Mesodermal cell (in vitro differentiated cells): Measurements from ENCODE around the gene BMERB1.
"Not testable (repeated sequence)": the region's sequence is repeated elsewhere in the genome, so short reads cannot be mapped to it uniquely, and the experiment has no call there.

Experiments used
- H3K27ac ChIP-seq: 2 replicates; pipeline ENCODE4 v1.7.0; 2013; ENCODE audit warnings: mild to moderate bottlenecking, low read depth, low read length, moderate library complexity; ENCODE audit not compliant: severe bottlenecking
- H3K36me3 ChIP-seq: 2 replicates; pipeline ENCODE4 v1.7.1; 2013; ENCODE audit warnings: mild to moderate bottlenecking, low read length, moderate library complexity; ENCODE audit not compliant: control insufficient read depth, insufficient read depth
- H3K4me1 ChIP-seq: one replicate; pipeline ENCODE4 v1.7.1; 2013; ENCODE audit warnings: mild to moderate bottlenecking, low read length; ENCODE audit not compliant: insufficient read depth, control insufficient read depth, poor library complexity, severe bottlenecking
- H3K4me3 ChIP-seq: 2 replicates; pipeline ENCODE4 v1.7.0; 2013; ENCODE audit warnings: low read length, control low read depth, mild to moderate bottlenecking; ENCODE audit not compliant: insufficient read depth, poor library complexity, severe bottlenecking; ENCODE audit errors: extremely low read depth
- H3K9me3 ChIP-seq: 2 replicates; pipeline ENCODE4 v1.7.1; 2013; ENCODE audit warnings: mild to moderate bottlenecking, low read length, moderate library complexity; ENCODE audit not compliant: control insufficient read depth
- WGBS, 2 experiments: methylation state at CpG; one replicate each; pipeline ENCODE4 v1.1.5; 2013; ENCODE audit warnings: missing lambda C conversion rate in 2 of 2; ENCODE audit not compliant: insufficient coverage in 2 of 2; 5-methylcytosine and 5-hydroxymethylcytosine counted together

The BMERB1 gene

DNA sequence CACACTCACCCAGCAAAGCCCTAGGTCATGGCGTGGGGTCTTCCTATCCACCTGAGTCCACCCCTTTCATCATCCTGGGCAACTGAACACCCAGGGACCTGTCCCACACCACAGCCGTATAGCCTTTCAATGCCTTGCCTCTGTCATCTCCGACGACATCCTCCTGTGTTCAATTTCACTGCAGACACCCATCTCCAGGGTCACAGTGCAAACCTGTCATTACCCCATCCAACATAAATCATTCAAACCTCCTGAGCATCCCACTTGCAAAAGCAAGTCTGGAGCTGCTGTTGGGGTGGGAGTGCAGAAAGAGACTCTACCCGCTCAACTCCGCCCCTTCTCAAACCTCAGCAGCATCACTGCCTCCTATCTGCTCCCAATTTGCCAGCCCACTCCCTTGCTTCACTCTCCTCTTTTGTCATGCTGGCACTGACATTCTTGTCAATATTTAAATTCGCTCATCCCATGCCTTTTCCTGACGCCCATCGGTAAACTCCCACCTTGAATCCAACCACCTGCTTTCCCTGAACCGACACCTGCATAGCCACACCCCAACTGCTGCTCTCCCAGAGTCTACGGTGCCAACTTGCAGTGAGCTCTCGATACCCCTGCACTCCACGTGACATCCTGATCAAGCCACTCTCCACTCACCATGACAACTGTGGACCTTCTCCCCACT lies 171.6 kb downstream of the BMERB1 start:
- 90 to 96% methylated on average over 8 to 13 of the region's 13 CpGs for WGBS, 2 experiments
- H3K4me1 ChIP-seq, result peaks cover 17% of the 10 kb centered on the region
- H3K9me3 ChIP-seq, result no peaks in the 10 kb centered on the region
- H3K27ac ChIP-seq, result no peak overlapping the region
- H3K36me3 ChIP-seq, result peaks cover 96% of the 10 kb centered on the region
- H3K4me3 ChIP-seq, result no peak overlapping the region

DNA sequence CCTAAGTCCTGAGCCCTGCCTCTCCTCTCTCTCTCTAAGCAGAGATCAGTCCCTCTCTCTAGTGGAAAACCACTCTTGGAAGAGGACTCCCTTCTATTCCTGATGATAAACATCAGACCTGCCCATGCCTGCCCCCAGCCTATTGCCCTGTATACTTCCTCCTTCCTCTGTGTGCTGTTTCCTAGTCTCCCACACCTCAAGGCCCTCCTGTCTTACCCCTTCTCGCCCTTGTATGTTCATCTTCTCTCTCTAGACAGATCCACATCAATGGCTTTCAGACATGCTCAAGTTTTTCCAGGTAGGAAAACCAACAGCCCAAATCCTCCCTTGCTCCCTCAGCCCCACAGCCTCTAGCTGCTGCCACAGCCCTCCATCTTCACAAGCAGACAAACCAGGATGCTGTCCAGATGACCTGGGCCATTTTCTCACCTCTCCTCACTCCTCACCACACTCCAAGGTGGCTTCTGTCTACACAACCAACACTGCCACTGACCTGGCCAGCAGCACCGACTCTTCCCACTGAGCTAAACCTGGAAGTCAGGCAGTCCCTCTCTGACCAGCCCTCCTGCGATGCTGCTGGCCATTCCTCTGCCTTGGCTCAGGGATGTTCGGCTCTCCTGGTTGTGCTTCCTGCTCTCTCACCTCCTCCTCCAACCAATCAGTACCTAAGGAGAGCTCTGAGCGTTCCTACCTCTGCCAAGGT lies 172.3 kb downstream of the BMERB1 start:
- no peak overlapping the region for H3K4me3 ChIP-seq
- H3K27ac ChIP-seq, result no peak overlapping the region
- WGBS, 2 experiments, result 96 to 100% methylated on average over 4 to 5 of the region's 5 CpGs
- peaks cover 19% of the 10 kb centered on the region for H3K4me1 ChIP-seq
- H3K9me3 ChIP-seq, result no peaks in the 10 kb centered on the region
- peaks cover 95% of the 10 kb centered on the region for H3K36me3 ChIP-seq

- peaks cover 25% of the 10 kb centered on the region for H3K4me1 ChIP-seq
- peaks cover 95% of the 10 kb centered on the region for H3K36me3 ChIP-seq
- not testable (repeated sequence) for H3K9me3 ChIP-seq, H3K27ac ChIP-seq, H3K4me3 ChIP-seq
- WGBS, 2 experiments, result 94 to 96% methylated on average over 4 to 6 of the region's 12 CpGs
Measured at GRCh38 chr16:15607221-15607699, 172.9 kb downstream of the BMERB1 start.

- Histone ChIP-seq H3K9me3 (no peaks in the 10 kb centered on the region), H3K4me1 (peaks cover 25% of the 10 kb centered on the region), H3K4me3 (no peak overlapping the region), H3K27ac (no peak overlapping the region), H3K36me3 (peaks cover 95% of the 10 kb centered on the region)
- WGBS, 2 experiments, result 90% methylated on average over 6 to 9 of the region's 13 CpGs
Measured at GRCh38 chr16:15607700-15608396, 173.5 kb downstream of the BMERB1 start.

DNA sequence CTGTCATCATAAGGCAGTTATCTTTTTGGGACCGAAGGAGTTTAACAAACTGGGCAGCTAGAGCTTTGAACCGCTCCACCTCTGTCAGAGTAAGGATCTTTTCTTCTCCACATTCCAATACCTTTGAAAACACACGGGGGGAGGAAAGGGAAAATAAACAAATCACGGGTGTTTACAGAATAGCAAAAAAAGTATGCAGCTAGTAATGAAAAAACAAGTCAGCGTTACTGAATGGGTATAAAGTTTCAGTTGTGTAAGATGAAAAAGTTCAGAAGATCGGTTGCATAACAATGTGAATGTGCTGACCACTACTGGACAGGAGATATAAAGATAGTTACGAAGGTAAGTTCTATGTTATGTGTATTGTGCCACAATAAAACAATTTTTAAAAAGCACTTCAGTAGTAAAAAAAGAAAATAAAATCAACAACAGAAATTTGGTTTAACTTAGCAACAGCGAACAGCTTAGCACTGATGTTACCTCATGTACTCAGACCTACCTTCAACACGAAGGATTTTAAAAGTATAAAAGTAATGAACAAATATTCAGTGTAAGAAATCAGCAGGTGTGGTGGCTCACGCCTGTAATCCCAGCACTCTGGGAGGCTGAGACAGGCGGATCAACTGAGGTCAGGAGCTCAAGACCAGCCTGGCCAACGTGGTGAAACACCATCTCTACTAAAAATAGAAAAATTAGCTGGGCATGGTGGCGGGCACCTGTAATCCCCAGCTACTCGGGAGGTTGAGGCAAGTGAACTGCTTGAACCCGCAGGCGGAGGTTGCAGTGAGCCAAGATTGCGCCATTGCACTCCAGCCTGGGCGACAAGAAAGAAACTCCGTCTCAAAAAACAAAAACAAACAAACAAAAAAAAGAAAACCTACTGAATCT lies 174.3 kb downstream of the BMERB1 start:
- Histone ChIP-seq H3K36me3 (peaks cover 92% of the 10 kb centered on the region), H3K27ac (no peak overlapping the region)

DNA sequence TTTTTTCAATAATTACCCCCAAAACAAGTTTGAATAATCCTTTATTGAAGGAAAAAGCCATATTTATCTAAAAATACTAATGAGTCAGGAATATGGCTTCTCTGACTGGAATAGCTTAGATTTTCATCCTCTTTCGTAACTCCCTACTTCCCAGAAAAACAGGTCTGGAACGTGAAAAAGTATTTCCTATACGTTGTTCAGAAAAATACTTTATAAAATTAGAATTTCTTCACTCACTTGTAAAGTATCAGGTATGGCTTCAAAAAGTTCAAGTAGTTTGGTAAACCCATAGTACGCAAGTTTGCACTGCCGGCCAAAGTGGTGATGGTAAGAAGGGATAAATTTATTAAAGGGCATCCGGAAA lies 174.9 kb downstream of the BMERB1 start:
- Histone ChIP-seq H3K36me3 (peaks cover 89% of the 10 kb centered on the region), H3K27ac (no peak overlapping the region), H3K9me3 (no peaks in the 10 kb centered on the region), H3K4me3 (no peak overlapping the region), H3K4me1 (peaks cover 25% of the 10 kb centered on the region)
- WGBS, 2 experiments, result 80 to 94% methylated on average over 2 to 3 of the region's 6 CpGs

More for the DNA sequence above, 174.3 kb downstream of the BMERB1 start:
- Histone ChIP-seq H3K4me1 (peaks cover 25% of the 10 kb centered on the region), H3K9me3 (no peaks in the 10 kb centered on the region), H3K4me3 (no peak overlapping the region)
- 83 to 94% methylated on average over 5 to 11 of the region's 19 CpGs for WGBS, 2 experiments

DNA sequence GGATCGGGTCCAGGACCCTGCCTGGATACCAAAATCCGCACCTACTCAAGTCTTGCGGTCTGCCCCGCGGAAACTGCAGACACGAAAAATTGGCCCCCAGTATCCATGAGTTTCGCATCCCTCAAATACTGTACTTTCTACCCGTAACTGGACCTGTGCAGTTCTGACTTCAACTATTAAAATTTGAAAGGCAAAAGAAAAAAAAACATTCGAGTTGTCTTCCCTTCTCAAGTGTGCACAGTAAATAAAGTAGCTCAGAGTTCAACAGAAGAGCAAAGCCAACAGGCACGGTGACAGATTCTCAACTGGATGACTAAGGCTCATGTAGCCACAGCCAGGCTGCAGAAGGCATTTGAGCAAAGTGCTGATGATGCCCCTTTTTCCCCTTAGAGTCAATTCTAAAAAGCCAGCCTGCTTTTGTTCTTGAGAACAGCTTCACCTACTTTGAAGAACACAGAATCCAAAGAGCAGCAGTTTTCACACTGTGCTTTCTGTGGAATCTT lies 176.0 kb downstream of the BMERB1 start:
- Histone ChIP-seq H3K9me3 (no peaks in the 10 kb centered on the region), H3K36me3 (peaks cover 89% of the 10 kb centered on the region), H3K4me1 (peaks cover 23% of the 10 kb centered on the region), H3K27ac (no peak overlapping the region), H3K4me3 (no peak overlapping the region)
- WGBS, 2 experiments, result 90 to 96% methylated on average over 9 to 10 of the region's 10 CpGs

DNA sequence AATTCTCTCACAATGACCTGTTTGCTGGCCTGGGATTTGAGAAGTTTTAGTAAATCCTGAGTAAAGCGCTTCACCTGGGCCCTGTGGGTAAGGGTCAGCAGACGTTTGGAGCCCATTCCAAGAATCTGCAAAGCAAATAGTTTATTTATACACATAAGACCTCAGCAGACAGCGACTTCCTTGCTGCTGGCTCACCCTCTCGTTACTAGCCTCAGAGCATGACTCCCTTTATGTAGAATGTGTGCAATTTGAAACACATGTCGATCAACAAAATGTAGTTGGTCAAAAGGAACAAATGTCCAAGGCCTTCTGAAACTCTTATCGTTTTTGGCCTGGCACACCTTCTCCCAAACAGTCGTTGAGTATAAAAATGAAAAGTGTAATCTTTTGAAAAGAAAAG lies 177.2 kb downstream of the BMERB1 start:
- no peaks in the 10 kb centered on the region for H3K9me3 ChIP-seq
- H3K4me1 ChIP-seq, result peaks cover 23% of the 10 kb centered on the region
- no peak overlapping the region for H3K27ac ChIP-seq
- no peak overlapping the region for H3K4me3 ChIP-seq
- 95% methylated on average over 6 to 7 of the region's 7 CpGs for WGBS, 2 experiments
- H3K36me3 ChIP-seq, result peaks cover 90% of the 10 kb centered on the region

- no peak overlapping the region for H3K27ac ChIP-seq
- no peaks in the 10 kb centered on the region for H3K9me3 ChIP-seq
- H3K4me3 ChIP-seq, result no peak overlapping the region
- H3K4me1 ChIP-seq, result peaks cover 15% of the 10 kb centered on the region
- H3K36me3 ChIP-seq, result peaks cover 89% of the 10 kb centered on the region
- WGBS, 2 experiments, result 93 to 100% methylated on average over 2 to 3 of the region's 4 CpGs
Measured at GRCh38 chr16:15613676-15614075, 179.3 kb downstream of the BMERB1 start.

DNA sequence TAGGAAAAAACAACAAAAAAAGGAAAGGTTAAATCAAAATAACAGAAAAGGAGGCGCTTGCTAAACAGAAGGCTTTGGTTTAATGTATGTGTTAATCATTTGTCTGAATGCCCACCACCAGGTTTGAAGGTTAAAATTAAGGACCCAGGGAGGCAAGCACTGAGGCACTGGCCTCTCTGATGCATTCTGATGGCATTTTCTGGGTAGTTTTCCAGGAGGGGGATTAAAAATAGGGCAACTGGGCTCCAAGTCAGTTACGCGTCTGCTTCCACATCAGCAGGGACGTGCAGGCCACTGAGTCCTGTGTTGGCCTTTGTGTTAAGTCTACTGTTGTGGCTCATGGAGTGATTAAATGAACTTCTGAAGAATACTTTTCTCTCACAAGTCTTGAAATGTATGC lies 181.6 kb downstream of the BMERB1 start:
- WGBS, 2 experiments, result 93 to 100% methylated on average over 4 of the region's 4 CpGs
- Histone ChIP-seq H3K27ac (no peak overlapping the region), H3K9me3 (no peaks in the 10 kb centered on the region), H3K36me3 (peaks cover 89% of the 10 kb centered on the region), H3K4me3 (no peak overlapping the region), H3K4me1 (peaks cover 11% of the 10 kb centered on the region)
